Measurements from ENCODE around the gene OR10T2.

DNA sequence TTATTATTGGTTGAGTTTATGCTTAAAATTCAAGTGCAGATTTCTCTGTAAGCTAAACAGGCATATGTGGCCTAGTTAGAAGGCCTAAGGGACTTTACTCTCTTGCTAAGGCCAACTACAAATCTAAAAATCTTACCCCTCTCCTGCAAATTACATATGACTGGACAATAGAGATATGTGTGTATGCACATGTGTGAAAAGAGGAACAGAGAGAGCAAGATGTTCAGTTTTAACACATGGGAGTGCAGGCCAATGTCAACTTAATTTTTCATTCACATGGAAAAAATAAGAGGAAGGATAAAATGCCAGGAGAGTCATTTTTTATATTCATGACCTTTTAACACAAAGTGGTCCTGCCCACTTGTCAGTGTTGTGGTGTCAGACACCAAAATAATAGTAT lies 18.3 kb upstream of the OR10T2 start:
- TF ChIP-seq FOS (IDR thresholded peaks at IDR 0.05; ENCODE audit: low read depth, low read length) (no peak), POLR2A (IDR thresholded peaks at IDR 0.05; ENCODE audit: low read depth, low read length) (no peak), MXI1 (IDR thresholded peaks at IDR 0.05; ENCODE audit: borderline replicate concordance, low read depth, low read length) (no peak), RAD21 (IDR thresholded peaks at IDR 0.05; ENCODE audit: low read length) (no peak), CEBPB (IDR thresholded peaks at IDR 0.05; ENCODE audit: low read depth, low read length) (no peak), SMC3 (IDR thresholded peaks at IDR 0.05; ENCODE audit: low read depth, low read length) (no peak), RCOR1 (IDR thresholded peaks at IDR 0.05; ENCODE audit: insufficient replicate concordance, low read length) (no peak), BHLHE40 (IDR thresholded peaks at IDR 0.05; ENCODE audit: low read depth, low read length) (no peak), RFX5 (IDR thresholded peaks at IDR 0.05; ENCODE audit: low read depth, low read length) (no peak)
- TF ChIP-seq, protein P1, sequence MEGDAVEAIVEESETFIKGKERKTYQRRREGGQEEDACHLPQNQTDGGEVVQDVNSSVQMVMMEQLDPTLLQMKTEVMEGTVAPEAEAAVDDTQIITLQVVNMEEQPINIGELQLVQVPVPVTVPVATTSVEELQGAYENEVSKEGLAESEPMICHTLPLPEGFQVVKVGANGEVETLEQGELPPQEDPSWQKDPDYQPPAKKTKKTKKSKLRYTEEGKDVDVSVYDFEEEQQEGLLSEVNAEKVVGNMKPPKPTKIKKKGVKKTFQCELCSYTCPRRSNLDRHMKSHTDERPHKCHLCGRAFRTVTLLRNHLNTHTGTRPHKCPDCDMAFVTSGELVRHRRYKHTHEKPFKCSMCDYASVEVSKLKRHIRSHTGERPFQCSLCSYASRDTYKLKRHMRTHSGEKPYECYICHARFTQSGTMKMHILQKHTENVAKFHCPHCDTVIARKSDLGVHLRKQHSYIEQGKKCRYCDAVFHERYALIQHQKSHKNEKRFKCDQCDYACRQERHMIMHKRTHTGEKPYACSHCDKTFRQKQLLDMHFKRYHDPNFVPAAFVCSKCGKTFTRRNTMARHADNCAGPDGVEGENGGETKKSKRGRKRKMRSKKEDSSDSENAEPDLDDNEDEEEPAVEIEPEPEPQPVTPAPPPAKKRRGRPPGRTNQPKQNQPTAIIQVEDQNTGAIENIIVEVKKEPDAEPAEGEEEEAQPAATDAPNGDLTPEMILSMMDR (conservative IDR thresholded peaks at IDR 0.05; ENCODE audit: low read depth, low read length): no peak

Measured in IMR-90 (cell line).